Effector memory CD4-positive, alpha-beta T cell (primary cell): ENCODE data around the gene CHM.

ENCODE experiments used
- DNase-seq, 3 donors: peaks; one replicate each; pipeline ENCODE4 v3.0.0-alpha.2; 2020
- H3K27ac ChIP-seq: 2 replicates; pipeline ENCODE4 v1.7.0; 2013; ENCODE audit warnings: mild to moderate bottlenecking, low read length, moderate library complexity; ENCODE audit not compliant: insufficient read depth, poor library complexity, severe bottlenecking
- H3K27me3 ChIP-seq: replicated peaks from 2 replicates; pipeline ENCODE4 v1.7.0; 2013; ENCODE audit warnings: mild to moderate bottlenecking, low read length; ENCODE audit not compliant: insufficient read depth, control insufficient read depth, poor library complexity, severe bottlenecking
- H3K36me3 ChIP-seq: 2 replicates; pipeline ENCODE4 v1.7.0; 2013; ENCODE audit warnings: mild to moderate bottlenecking, low read length, moderate library complexity; ENCODE audit not compliant: control insufficient read depth, insufficient read depth
- H3K4me1 ChIP-seq: 2 replicates; pipeline ENCODE4 v1.7.0; 2013; ENCODE audit warnings: low read length, mild to moderate bottlenecking; ENCODE audit not compliant: control insufficient read depth, insufficient read depth, poor library complexity, severe bottlenecking
- H3K4me3 ChIP-seq: 2 replicates; pipeline ENCODE4 v1.7.0; 2013; ENCODE audit warnings: low read length, low read depth, mild to moderate bottlenecking; ENCODE audit not compliant: insufficient read depth, poor library complexity, severe bottlenecking
- H3K9me3 ChIP-seq: 2 replicates; pipeline ENCODE4 v1.7.0; 2013; ENCODE audit warnings: mild to moderate bottlenecking, low read length, moderate library complexity; ENCODE audit not compliant: control insufficient read depth
- total RNA-seq, 3 donors: gene quantifications; one replicate each; lab custom pipeline; 2026; lab: John Stamatoyannopoulos, UW

Gene CHM, protein sequence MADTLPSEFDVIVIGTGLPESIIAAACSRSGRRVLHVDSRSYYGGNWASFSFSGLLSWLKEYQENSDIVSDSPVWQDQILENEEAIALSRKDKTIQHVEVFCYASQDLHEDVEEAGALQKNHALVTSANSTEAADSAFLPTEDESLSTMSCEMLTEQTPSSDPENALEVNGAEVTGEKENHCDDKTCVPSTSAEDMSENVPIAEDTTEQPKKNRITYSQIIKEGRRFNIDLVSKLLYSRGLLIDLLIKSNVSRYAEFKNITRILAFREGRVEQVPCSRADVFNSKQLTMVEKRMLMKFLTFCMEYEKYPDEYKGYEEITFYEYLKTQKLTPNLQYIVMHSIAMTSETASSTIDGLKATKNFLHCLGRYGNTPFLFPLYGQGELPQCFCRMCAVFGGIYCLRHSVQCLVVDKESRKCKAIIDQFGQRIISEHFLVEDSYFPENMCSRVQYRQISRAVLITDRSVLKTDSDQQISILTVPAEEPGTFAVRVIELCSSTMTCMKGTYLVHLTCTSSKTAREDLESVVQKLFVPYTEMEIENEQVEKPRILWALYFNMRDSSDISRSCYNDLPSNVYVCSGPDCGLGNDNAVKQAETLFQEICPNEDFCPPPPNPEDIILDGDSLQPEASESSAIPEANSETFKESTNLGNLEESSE
- total RNA-seq = 14.9 to 20.7 (median 19.0) reads per million in 3 donors

DNA sequence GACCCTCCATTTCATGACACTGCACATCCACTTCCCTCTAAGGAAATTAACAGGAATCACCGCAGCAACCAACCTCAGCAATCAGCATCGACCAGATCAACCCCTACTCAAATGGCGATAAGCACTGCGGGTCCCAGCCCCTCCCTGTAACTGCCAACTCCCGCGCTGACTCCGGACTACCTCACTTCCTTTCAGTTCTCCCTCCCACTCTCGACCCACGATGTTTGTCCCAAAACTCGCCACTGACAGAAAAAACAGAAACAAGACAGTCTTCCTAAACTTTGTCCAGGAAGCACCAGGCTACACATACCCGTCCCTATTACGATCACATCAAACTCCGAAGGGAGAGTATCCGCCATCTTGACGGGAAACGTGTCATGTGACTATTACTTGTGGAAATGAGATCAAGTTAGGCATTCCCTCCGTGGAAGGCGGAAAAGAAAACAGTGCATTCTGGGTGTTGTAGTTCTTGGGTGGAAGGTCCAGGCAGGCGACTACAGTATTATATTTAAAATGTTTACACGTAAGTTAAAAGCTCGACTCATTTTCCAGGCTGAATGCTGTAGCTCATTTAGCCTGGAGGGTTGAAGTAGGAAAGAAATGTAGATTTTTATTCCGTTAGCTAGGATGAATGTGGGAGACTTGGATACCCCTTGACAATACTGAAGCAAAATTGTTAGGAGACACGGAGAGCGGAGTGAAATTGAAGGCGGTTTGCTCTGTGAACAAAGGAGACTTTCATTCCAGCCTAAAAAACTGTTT is at the start of gene CHM:
Gene CHM, minus strand, starts transcription at position 385 of the 762 bp plus-strand sequence. Its CDS starts 26 bp downstream, at position 359.
- Histone ChIP-seq H3K9me3 (no peaks in the 10 kb centered on the region), H3K4me1 (no peaks in the 10 kb centered on the region), H3K27me3 (no peaks in the 10 kb centered on the region), H3K27ac (peak within 1 kb of the TSS; percentile 83), H3K4me3 (peak within 1 kb of the TSS; percentile 59), H3K36me3 (no peaks in the 10 kb centered on the region)
- DNase-seq = peak; percentile 7 to 56 (median 49)

DNA sequence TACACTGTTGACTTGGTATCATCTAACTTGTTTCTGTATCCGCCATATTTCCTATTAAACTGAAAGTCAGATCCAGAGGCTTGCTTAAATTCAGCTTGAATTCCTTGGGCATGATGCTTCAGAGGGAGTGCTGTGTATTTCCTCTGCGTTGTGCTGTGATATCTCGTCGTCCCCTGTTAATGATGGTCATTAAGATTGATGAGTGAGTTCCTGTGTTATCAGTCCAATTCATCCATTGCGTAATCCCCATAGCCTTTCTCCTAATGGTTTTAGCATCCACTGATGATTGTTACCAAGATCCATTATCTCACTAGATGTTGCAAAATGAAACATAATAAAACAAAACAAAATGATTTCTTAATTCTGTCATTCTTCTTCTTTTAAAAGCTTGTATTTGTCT is 31.3 kb upstream of the CHM start:
- no peaks in the 10 kb centered on the region for H3K27me3 ChIP-seq
- no peak for DNase-seq
- H3K36me3 ChIP-seq = no peaks in the 10 kb centered on the region
- no peak overlapping the region for H3K4me3 ChIP-seq
- H3K9me3 ChIP-seq = no peaks in the 10 kb centered on the region
- no peak overlapping the region for H3K27ac ChIP-seq
- no peaks in the 10 kb centered on the region for H3K4me1 ChIP-seq

DNA sequence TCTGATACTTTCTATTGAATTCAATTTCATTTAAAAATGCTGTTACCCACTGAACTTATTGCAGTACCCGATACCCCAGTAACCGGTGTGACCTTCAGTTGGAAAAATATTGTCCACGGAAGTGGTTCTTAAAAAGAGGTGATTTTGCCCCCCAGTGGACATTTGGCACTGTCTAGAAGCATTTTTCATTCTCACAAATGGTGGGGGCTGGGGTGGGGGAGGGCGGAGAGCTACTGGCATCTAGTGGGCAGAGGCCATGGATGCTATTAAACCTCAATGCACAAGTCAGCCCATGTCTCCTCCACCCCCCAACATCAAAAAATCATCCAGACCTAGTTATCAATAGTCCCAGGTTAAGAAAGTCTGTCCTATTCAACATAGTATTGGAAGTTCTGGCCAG is 19.6 kb upstream of the CHM start:
- Histone ChIP-seq H3K4me3 (no peak overlapping the region), H3K9me3 (no peaks in the 10 kb centered on the region), H3K27ac (no peak overlapping the region), H3K36me3 (no peaks in the 10 kb centered on the region), H3K4me1 (no peaks in the 10 kb centered on the region), H3K27me3 (no peaks in the 10 kb centered on the region)
- DNase-seq = no peak

DNA sequence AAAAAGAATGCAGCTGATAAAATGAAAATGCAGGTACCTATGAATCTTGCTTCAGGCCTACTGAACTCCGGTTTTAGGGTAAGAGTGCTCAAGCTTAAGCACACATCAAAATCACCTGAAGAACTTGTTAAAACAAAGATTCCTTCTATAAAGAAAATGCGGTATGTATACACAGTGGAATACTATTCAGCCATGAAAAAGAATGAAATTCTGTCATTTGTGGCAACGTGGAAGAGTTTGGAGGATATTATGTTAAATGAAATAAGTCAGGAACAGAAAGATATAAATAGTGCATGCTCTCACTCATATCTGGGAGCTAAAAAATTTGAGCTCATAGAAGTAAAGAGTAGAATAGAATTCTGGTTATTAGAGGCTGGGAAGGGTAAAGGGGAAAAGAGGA is 14.0 kb upstream of the CHM start:
- no peaks in the 10 kb centered on the region for H3K9me3 ChIP-seq
- H3K4me3 ChIP-seq = no peak overlapping the region
- H3K4me1 ChIP-seq = no peaks in the 10 kb centered on the region
- peaks cover 3% of the 10 kb centered on the region for H3K27me3 ChIP-seq
- H3K27ac ChIP-seq = no peak overlapping the region
- DNase-seq = no peak
- no peaks in the 10 kb centered on the region for H3K36me3 ChIP-seq

DNA sequence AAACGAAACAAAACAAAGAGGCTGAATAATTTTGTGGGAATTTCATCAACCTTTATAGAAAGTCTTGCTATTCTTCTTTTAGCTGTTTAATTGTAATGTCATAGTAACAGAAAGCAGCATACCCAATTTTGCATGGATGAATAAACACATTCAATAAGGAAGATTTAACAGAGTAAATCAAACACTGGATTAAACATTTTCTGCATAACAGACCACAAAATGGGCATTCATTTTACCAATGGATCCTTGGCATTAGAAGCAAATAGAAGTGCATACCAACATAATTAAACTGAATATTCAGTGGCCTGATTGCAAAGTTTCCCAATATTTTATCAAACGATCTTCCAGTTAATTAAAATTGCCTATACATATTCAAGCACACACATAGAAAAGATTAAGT is 4.4 kb upstream of the CHM start:
- no peaks in the 10 kb centered on the region for H3K36me3 ChIP-seq
- H3K9me3 ChIP-seq = no peaks in the 10 kb centered on the region
- no peaks in the 10 kb centered on the region for H3K27me3 ChIP-seq
- DNase-seq = no peak
- H3K27ac ChIP-seq = no peak overlapping the region
- no peak overlapping the region for H3K4me3 ChIP-seq
- no peaks in the 10 kb centered on the region for H3K4me1 ChIP-seq

DNA sequence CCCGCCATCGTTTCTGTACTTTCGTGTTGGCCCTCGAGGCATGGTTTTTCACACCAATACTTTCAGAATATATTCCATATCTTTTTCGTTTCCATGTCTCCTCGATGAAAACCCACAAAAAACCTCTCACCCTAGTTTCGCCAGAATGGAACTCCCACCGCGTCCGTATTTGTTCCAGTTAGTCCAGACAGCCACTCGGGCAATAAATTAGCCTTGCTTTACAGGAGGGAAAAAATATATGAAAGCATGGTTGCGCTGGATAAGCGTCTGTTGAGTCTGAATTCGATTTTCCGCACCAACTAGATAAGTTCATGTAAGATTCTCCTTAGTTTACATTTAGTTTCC is 550 bp upstream of the CHM start:
- H3K4me3 ChIP-seq = peak overlapping the region; percentile 59
- no peaks in the 10 kb centered on the region for H3K9me3 ChIP-seq
- no peak for DNase-seq
- H3K4me1 ChIP-seq = no peaks in the 10 kb centered on the region
- H3K36me3 ChIP-seq = no peaks in the 10 kb centered on the region
- no peaks in the 10 kb centered on the region for H3K27me3 ChIP-seq
- peak overlapping the region; percentile 83 for H3K27ac ChIP-seq

DNA sequence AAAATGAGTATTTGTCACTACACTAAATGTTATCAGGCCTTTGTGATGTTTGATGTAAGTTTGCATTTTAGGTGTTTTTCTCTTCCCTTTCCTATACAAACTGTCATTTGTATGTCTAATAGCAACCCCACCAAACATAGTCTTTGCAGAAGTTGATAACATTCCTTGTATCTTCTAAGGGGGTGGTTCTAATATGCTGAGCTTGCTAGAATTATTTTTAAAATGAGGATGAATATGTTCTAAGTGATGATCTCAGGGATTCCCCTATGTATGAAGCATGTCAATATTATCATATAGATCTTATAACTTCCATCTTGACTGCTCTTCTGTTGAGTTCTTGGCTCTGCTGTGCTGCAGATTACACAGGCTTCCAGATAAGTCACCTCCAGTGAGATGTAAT is 3.1 kb downstream of the CHM start:
- Histone ChIP-seq H3K27ac (no peak overlapping the region), H3K9me3 (no peaks in the 10 kb centered on the region), H3K4me3 (no peak overlapping the region), H3K36me3 (no peaks in the 10 kb centered on the region), H3K27me3 (no peaks in the 10 kb centered on the region), H3K4me1 (no peaks in the 10 kb centered on the region)
- no peak for DNase-seq

DNA sequence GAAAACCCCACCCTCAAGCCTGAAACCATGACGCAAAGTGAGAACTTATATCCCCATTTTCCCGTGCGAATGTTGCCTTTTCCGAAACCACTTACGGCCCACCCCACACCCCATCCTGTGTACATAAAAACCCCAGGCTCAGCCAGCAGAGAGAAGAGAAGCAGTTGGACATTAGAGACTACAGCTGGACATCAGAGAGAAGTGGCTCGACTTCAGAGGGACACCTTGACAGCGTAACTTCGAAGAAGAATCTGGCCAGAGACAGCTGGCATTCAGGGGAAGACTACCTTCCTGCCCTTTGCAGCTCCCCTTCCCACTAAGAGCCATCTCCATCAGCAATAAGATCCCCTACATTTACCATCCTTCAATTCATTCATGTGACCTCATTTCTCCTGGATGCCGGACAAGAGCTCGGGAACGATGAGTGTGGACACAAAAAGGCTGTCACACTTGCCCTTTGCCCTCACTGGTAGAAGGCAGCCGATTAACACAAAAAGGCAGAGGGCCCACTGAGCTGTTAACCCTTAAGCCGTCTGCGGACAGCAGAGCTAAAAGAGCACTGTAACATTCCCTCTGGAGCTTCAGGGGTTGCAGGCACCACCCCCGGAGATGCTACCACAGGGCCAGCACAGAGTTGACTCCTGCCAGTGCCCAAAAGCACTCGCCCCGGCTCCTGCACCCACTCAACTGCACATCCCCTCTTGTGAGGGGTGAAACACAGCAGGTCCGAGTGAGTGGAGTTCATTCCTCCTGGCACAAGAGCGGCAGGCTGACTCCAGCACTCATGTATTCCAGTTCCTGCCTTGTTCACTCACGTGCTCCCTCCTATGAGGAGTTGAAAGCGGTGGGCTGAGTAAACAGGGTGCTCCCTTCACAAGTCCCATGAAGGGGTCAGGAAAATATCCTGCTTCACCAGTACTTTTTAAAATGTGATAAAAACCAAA is 7.5 kb downstream of the CHM start:
- DNase-seq = no peak
- Histone ChIP-seq H3K27ac (no peak overlapping the region), H3K36me3 (no peaks in the 10 kb centered on the region), H3K27me3 (no peaks in the 10 kb centered on the region), H3K4me1 (no peaks in the 10 kb centered on the region), H3K4me3 (no peak overlapping the region), H3K9me3 (no peaks in the 10 kb centered on the region)

DNA sequence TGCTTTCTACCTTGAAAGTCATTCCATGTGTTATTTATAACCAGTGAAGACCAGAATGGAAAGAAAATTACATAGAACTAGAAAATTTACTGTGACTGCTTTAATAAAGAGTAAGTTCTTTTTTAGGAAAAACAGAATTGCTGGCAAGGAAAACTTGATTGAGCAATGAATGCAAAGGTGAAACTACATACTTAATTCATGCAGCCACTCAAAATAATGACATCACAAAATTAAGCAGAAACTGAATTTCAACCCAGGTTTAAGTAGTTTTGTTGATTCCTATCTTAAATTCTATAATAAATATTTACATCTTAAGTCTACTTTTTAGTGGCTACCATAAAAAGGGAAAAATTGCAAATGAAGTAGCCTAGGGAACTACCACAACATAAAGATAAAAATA is 14.0 kb downstream of the CHM start:
- no peaks in the 10 kb centered on the region for H3K27me3 ChIP-seq
- no peak overlapping the region for H3K4me3 ChIP-seq
- no peak overlapping the region for H3K27ac ChIP-seq
- no peak for DNase-seq
- H3K4me1 ChIP-seq = no peaks in the 10 kb centered on the region
- H3K36me3 ChIP-seq = no peaks in the 10 kb centered on the region
- no peaks in the 10 kb centered on the region for H3K9me3 ChIP-seq
